Activated T-cell treated with anti-CD3 and anti-CD28 coated beads, Interleukin-2, amount 50 U/mL, for 1 hour (primary cell): Measurements from ENCODE around the gene ADARB1.

ENCODE experiments used
- DNase-seq: peaks from one replicate; pipeline ENCODE4 v3.0.0-alpha.2; 2020

Gene ADARB1

GRCh38 chr21:45076245-45076711, 1.9 kb downstream of the ADARB1 start:
- no peak for DNase-seq

GRCh38 chr21:45078371-45078770, 4.0 kb downstream of the ADARB1 start:
- DNase-seq, result no peak

DNA sequence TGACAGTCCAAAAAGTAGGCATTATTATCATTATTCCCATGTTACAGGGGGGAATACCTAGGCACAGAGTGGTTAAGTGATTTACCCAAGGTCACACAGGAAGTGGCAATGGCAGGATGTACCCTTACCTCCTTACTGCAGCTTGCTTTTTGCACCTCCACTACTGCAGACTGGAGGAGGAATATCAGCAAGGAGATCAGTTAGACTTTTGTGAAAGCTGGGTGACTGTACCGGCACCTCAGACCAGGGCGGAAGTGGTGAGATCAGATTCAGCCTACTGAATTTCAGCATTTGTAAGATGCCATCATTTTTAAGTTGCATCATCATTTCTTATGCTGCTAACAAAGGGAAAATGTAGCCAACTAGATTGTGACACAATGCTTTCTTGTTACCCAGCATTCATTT, 4.5 kb downstream of the ADARB1 start:
- peak; percentile 65 for DNase-seq

DNA sequence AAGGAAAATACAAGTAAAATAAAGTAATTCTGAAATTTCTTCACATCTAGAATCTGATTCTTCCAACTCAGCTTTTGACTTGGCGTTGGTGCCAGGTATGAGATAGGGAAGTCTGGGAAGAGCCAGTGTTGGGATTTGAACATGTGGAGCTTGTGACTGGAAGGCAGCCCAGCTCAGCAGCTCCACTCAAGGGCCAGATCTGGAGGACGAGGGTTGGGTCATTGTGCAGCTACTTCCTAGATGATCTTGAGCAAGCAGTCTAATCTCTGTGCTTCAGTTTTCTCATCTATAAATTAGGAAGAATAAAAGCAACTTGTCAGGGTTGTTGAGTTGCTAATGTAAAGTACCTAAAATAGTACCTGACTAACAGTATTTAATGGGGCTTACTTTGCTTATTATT, 5.0 kb downstream of the ADARB1 start:
- no peak for DNase-seq

DNA sequence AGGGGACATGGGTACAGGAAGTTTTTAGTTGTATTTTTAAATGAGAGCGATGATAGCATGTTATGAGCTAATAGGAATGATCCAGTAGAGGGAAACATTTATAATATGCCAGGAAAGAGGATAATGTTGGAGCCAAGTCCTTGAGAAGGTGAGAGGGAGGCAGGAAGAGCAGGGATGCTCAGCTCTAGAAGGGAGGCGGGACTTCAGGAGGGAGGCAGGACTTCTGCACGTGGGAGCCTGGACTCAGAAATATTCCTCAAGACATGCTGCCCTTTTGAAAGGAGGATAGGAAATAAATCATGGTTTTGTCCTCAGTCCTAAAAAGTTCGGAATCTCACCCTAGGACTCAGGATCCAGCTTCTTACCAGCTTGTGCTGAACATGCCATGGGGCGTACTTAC, 5.9 kb downstream of the ADARB1 start:
- no peak for DNase-seq

GRCh38 chr21:45080639-45081414, 6.4 kb downstream of the ADARB1 start:
- DNase-seq, result peak; percentile 54

DNA sequence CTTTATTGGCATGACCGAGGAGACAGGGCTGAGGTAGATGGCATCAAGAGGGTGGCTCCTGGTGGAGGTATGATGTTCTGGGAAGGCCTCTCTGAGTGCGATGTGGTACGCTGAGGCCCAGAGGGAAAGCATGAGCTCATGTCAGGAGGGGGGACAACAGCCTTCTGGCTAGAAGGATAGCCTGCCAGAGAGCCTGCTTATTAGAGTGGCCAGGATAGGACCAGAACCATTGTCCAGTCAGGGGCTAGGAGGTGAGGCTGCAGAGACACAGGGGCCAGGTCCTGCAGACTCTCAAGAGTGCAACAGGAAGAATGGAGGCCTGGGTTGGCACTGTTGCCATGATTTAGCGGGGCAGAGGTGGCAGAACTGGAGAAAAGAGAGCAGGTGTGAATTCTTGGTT, 7.3 kb downstream of the ADARB1 start:
- DNase-seq, result no peak

GRCh38 chr21:45082736-45083135, 8.4 kb downstream of the ADARB1 start:
- no peak for DNase-seq

DNA sequence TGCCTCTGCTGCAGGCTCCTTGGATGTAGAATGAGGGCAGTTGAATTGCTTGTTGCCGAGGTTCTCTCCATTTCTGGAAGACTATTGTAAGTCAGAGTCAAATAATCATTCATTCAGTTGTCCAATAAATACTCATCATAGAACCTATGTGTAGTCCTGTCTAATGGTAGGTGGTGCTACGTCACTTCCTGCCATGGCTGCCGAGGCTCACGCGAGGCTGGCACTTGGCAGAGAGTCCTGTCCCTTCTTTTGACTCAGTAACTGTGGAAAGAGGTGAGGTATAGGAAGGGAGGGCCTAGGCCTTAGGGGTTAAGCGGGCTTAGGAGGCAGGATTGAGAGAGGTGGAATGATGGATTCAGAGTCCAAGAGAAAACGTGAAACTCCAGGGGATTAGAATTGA, 9.7 kb downstream of the ADARB1 start:
- no peak for DNase-seq

DNA sequence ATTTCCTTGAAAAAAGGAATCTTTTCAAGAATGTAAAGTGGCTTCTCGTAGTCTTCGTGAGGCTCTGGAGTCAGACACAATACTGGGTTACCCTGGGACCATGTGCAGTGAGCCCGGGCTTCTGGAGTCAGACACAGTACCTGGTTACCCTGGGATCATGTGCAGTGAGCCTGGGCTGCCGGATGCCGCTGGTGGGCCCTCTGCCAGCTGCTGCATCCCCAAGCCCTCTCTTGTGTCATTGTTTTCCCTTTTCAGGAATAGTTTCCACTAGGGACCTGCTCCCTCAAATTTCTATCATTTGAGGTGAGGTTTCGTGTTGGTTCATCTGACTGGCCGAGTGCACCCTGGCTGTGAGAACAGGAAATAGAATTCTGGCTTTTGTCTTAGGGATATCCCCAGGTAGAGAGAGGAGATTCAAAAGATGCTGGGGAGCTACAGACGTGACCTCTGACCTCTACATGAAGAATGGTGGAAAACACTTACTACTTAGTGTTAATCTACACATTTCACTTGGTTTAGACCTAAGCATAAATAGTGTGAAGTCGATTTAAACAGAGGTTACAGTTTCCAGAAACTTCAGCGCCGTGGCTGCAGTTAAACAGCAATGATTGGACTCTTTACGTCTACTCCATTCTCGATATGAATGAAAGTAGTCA, 10.6 kb downstream of the ADARB1 start:
- DNase-seq, result no peak

- DNase-seq, result no peak
These were observed 11.3 kb downstream of the ADARB1 start for GRCh38 chr21:45085700-45086099.

GRCh38 chr21:45086337-45086958, 12.1 kb downstream of the ADARB1 start:
- no peak for DNase-seq

GRCh38 chr21:45087022-45087823, 12.8 kb downstream of the ADARB1 start:
- DNase-seq, result no peak

DNA sequence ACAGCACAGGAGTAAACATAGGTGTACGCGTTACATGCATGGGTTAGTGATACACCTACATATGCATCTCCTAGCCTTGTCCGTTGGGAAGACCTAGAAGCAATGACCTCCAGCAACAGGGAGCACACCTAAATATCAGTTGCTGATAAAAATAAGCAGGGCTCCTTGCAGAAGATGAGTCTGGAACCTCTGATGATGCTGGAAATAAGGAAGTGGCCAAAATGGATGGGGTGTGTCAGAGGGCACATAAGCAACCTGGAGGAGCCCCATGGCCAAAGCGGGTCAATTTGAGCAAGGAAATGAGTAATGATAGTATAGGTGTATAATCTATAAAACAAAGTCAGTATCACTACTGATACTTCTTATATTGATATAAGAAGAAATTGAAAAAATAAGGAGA, 13.7 kb downstream of the ADARB1 start:
- DNase-seq, result no peak

DNA sequence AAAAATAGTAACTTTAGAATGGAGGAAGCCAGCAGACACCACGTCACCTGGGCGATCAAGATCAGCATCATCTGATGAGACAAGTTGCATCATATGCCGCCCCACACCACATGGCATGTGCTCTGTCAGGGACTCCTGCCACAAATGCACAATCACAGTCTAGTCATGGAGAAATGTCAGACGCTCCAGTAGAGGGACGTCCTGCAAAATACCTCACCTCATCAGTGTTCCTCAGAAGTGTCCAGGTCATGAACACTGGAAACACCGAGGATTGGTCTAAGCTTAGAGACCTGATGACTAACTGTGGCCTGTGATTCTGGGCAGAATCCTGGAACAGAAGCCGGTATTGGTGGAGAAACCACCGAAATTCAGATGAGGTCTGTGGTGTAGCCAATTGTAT, 14.3 kb downstream of the ADARB1 start:
- DNase-seq, result no peak

- no peak for DNase-seq
These were observed 15.6 kb downstream of the ADARB1 start for GRCh38 chr21:45089964-45090363.

GRCh38 chr21:45090966-45091365, 16.6 kb downstream of the ADARB1 start:
- DNase-seq, result no peak

GRCh38 chr21:45091550-45092322, 17.4 kb downstream of the ADARB1 start:
- DNase-seq, result no peak

DNA sequence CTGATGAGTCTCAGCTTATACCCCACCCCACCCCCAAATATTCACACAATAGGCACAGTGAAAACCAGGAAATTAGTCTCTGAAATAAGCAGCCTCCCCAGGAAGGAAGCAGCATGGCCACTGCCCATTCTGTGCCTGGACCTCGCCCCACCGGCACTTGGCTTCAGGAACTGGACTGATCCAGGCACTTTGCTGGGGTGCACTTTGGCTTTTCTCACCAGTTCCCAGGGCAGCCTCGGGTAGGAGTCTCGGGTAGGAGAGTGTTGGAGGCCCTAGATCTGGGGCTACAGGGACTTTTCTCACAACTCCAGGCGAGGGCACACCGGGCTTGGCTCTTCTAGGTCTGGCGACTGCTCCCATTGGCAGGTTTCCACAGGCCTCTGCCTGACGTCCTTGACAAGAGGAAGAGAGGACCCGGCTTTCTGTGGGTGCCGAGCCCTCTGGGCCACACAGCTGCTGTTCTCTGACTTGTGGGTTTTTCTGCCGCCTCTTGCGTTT, 18.7 kb downstream of the ADARB1 start:
- no peak for DNase-seq

GRCh38 chr21:45094412-45094811, 20.0 kb downstream of the ADARB1 start:
- no peak for DNase-seq

GRCh38 chr21:45095505-45095904, 21.1 kb downstream of the ADARB1 start:
- DNase-seq, result no peak

GRCh38 chr21:45096217-45096616, 21.8 kb downstream of the ADARB1 start:
- DNase-seq, result no peak
